ENCODE data around the gene RPL6.
A peak's percentile ranks its signal among the peaks of the same experiment; 100 is the strongest.

The RPL6 gene

GRCh38 chr12:112427760-112428159 lies 18.4 kb upstream of the RPL6 start:
- TF ChIP-seq CTCF (conservative IDR thresholded peaks at IDR 0.05; ENCODE audit: control insufficient read depth, insufficient read depth, low read depth, low read length), result no peak
- no peak for DNase-seq (ENCODE audit: low read depth)
- no peak overlapping the region for H3K4me3 ChIP-seq (ENCODE audit: control insufficient read depth, low read depth, low read length)

GRCh38 chr12:112425582-112426382 lies 16.4 kb upstream of the RPL6 start:
- TF ChIP-seq CTCF (conservative IDR thresholded peaks at IDR 0.05; ENCODE audit: control insufficient read depth, insufficient read depth, low read depth, low read length), result no peak
- H3K4me3 ChIP-seq (ENCODE audit: control insufficient read depth, low read depth, low read length), result no peak overlapping the region
- no peak for DNase-seq (ENCODE audit: low read depth)

GRCh38 chr12:112424126-112424525 lies 14.7 kb upstream of the RPL6 start:
- TF ChIP-seq CTCF (conservative IDR thresholded peaks at IDR 0.05; ENCODE audit: control insufficient read depth, insufficient read depth, low read depth, low read length), result no peak
- DNase-seq (ENCODE audit: low read depth), result no peak
- no peak overlapping the region for H3K4me3 ChIP-seq (ENCODE audit: control insufficient read depth, low read depth, low read length)

GRCh38 chr12:112422531-112422930 lies 13.1 kb upstream of the RPL6 start:
- peak; percentile 57 for DNase-seq (ENCODE audit: low read depth)
- no peak overlapping the region for H3K4me3 ChIP-seq (ENCODE audit: control insufficient read depth, low read depth, low read length)
- no peak for TF ChIP-seq CTCF (conservative IDR thresholded peaks at IDR 0.05; ENCODE audit: control insufficient read depth, insufficient read depth, low read depth, low read length)

GRCh38 chr12:112421363-112421762 lies 12.0 kb upstream of the RPL6 start:
- H3K4me3 ChIP-seq (ENCODE audit: control insufficient read depth, low read depth, low read length), result no peak overlapping the region
- TF ChIP-seq CTCF (conservative IDR thresholded peaks at IDR 0.05; ENCODE audit: control insufficient read depth, insufficient read depth, low read depth, low read length), result no peak
- DNase-seq (ENCODE audit: low read depth), result no peak

GRCh38 chr12:112420740-112421139 lies 11.3 kb upstream of the RPL6 start:
- TF ChIP-seq CTCF (conservative IDR thresholded peaks at IDR 0.05; ENCODE audit: control insufficient read depth, insufficient read depth, low read depth, low read length), result no peak
- no peak for DNase-seq (ENCODE audit: low read depth)
- no peak overlapping the region for H3K4me3 ChIP-seq (ENCODE audit: control insufficient read depth, low read depth, low read length)

Measured in fibroblast of mammary gland (primary cell).